PFSK-1 (cell line): ENCODE data around the gene SHLD1.

Source experiments
- FOXP2 ChIP-seq: optimal IDR thresholded peaks from 2 replicates; pipeline ENCODE3; 2011; ENCODE audit warnings: borderline replicate concordance, control low read depth, inconsistent platforms; ENCODE audit not compliant: insufficient read depth; ENCODE audit errors: extremely low read length, extremely low read depth
- POLR2AphosphoS5 ChIP-seq: IDR thresholded peaks from 2 replicates; pipeline ENCODE4 v1.6.1; 2012; ENCODE audit warnings: low read depth, mild to moderate bottlenecking, control low read depth, low read length, moderate library complexity
- REST ChIP-seq, 2 experiments: IDR thresholded peaks; 2 replicates each; pipeline versions ENCODE4 v1.6.1 to v1.8.0; 2011 to 2012; ENCODE audit warnings: low read depth in 2 of 2, low read length in 2 of 2, control low read depth in 1 of 2, inconsistent platforms in 1 of 2, mild to moderate bottlenecking in 1 of 2, moderate library complexity in 1 of 2; ENCODE audit not compliant: insufficient read depth in 1 of 2
- SIN3A ChIP-seq: IDR thresholded peaks from 2 replicates; pipeline ENCODE4 v1.6.1; 2012; ENCODE audit warnings: mild to moderate bottlenecking, low read length, moderate library complexity, borderline replicate concordance; ENCODE audit not compliant: insufficient read depth

- TF ChIP-seq POLR2AphosphoS5 (no peak), SIN3A (no peak), FOXP2 (no peak), REST (IDR thresholded peaks at IDR 0.05; ENCODE audit: insufficient read depth in 1 of 2, low read depth in 2 of 2, low read length in 2 of 2) (no peak)
Measured at GRCh38 chr20:5886788-5887187, 136.6 kb downstream of the SHLD1 start.
